ENCODE measurements around the gene PRKN.

Gene PRKN

GRCh38 chr6:161342039-161342438, 1385.5 kb downstream of the PRKN start:
- H3K9ac ChIP-seq (ENCODE audit: low read length): no peak overlapping the region
- no peak overlapping the region for H3K27ac ChIP-seq (ENCODE audit: low read depth, low read length, poor library complexity, severe bottlenecking)
- no peak overlapping the region for H3K4me2 ChIP-seq (ENCODE audit: low read length)
- H3K4me1 ChIP-seq (ENCODE audit: insufficient read depth, low read length, severe bottlenecking): no peaks in the 10 kb centered on the region
- no peaks in the 10 kb centered on the region for H3K9me3 ChIP-seq (ENCODE audit: low read length)
- no peaks in the 10 kb centered on the region for H3F3A ChIP-seq (ENCODE audit: insufficient read depth, low read length)
- H3K27me3 ChIP-seq (ENCODE audit: insufficient read depth, low read length): no peaks in the 10 kb centered on the region
- H3K36me3 ChIP-seq (ENCODE audit: insufficient read depth, low read length): no peaks in the 10 kb centered on the region
- no peaks in the 10 kb centered on the region for H3K9me2 ChIP-seq (ENCODE audit: low read depth, low read length)
- H2AFZ ChIP-seq (ENCODE audit: low read length): no peak overlapping the region
- no peaks in the 10 kb centered on the region for H4K20me1 ChIP-seq (ENCODE audit: insufficient read depth, low read length)
- no peak for TF ChIP-seq EZH2 (IDR thresholded peaks at IDR 0.05; ENCODE audit: borderline replicate concordance, low read length)
- TF ChIP-seq, protein P1, sequence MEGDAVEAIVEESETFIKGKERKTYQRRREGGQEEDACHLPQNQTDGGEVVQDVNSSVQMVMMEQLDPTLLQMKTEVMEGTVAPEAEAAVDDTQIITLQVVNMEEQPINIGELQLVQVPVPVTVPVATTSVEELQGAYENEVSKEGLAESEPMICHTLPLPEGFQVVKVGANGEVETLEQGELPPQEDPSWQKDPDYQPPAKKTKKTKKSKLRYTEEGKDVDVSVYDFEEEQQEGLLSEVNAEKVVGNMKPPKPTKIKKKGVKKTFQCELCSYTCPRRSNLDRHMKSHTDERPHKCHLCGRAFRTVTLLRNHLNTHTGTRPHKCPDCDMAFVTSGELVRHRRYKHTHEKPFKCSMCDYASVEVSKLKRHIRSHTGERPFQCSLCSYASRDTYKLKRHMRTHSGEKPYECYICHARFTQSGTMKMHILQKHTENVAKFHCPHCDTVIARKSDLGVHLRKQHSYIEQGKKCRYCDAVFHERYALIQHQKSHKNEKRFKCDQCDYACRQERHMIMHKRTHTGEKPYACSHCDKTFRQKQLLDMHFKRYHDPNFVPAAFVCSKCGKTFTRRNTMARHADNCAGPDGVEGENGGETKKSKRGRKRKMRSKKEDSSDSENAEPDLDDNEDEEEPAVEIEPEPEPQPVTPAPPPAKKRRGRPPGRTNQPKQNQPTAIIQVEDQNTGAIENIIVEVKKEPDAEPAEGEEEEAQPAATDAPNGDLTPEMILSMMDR (IDR thresholded peaks at IDR 0.05; ENCODE audit: low read length): no peak
- H3K79me2 ChIP-seq (ENCODE audit: insufficient read depth, low read length): no peaks in the 10 kb centered on the region
- H3K4me3 ChIP-seq (ENCODE audit: low read depth, low read length, poor library complexity, severe bottlenecking): no peak overlapping the region

GRCh38 chr6:161341638-161342037, 1385.9 kb downstream of the PRKN start:
- no peak overlapping the region for H3K27ac ChIP-seq (ENCODE audit: low read depth, low read length, poor library complexity, severe bottlenecking)
- no peak overlapping the region for H2AFZ ChIP-seq (ENCODE audit: low read length)
- H3K36me3 ChIP-seq (ENCODE audit: insufficient read depth, low read length): no peaks in the 10 kb centered on the region
- no peak overlapping the region for H3K4me2 ChIP-seq (ENCODE audit: low read length)
- no peaks in the 10 kb centered on the region for H3F3A ChIP-seq (ENCODE audit: insufficient read depth, low read length)
- no peaks in the 10 kb centered on the region for H3K27me3 ChIP-seq (ENCODE audit: insufficient read depth, low read length)
- H3K9me2 ChIP-seq (ENCODE audit: low read depth, low read length): no peaks in the 10 kb centered on the region
- H4K20me1 ChIP-seq (ENCODE audit: insufficient read depth, low read length): no peaks in the 10 kb centered on the region
- H3K4me3 ChIP-seq (ENCODE audit: low read depth, low read length, poor library complexity, severe bottlenecking): no peak overlapping the region
- H3K4me1 ChIP-seq (ENCODE audit: insufficient read depth, low read length, severe bottlenecking): no peaks in the 10 kb centered on the region
- no peak for TF ChIP-seq EZH2 (IDR thresholded peaks at IDR 0.05; ENCODE audit: borderline replicate concordance, low read length)
- TF ChIP-seq, protein P1 (IDR thresholded peaks at IDR 0.05; ENCODE audit: low read length): no peak
- no peaks in the 10 kb centered on the region for H3K79me2 ChIP-seq (ENCODE audit: insufficient read depth, low read length)
- no peak overlapping the region for H3K9ac ChIP-seq (ENCODE audit: low read length)
- H3K9me3 ChIP-seq (ENCODE audit: low read length): no peaks in the 10 kb centered on the region

DNA sequence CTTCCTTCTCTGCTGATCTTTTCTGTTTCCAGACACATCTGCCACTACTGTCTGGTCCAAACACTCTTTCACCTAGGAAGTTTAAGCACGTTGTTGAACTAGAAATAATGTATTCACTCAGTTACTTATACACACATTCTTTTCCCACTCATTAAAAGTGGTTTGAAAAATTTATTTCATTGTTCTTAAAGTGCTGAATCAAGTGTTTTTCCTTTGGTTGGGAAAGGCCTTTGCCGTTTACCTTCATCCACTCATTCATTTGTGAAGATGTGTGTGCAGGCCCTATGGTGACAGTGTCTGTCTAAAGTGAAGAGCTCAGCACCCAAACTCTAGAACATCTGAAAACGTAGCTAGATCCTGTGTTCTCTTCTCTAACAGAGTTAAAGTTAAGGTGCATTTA, 1389.6 kb downstream of the PRKN start:
- Histone ChIP-seq H3K4me2 (ENCODE audit: low read length) (no peak overlapping the region), H3K9me3 (ENCODE audit: low read length) (no peaks in the 10 kb centered on the region), H3K79me2 (ENCODE audit: insufficient read depth, low read length) (no peaks in the 10 kb centered on the region), H3K9me2 (ENCODE audit: low read depth, low read length) (0 out of 2 replicates have a peak, but pooled peaks cover 2% of the 10 kb centered on the region), H4K20me1 (ENCODE audit: insufficient read depth, low read length) (no peaks in the 10 kb centered on the region), H3K27ac (ENCODE audit: low read depth, low read length, poor library complexity, severe bottlenecking) (no peak overlapping the region), H3F3A (ENCODE audit: insufficient read depth, low read length) (no peaks in the 10 kb centered on the region), H3K4me1 (ENCODE audit: insufficient read depth, low read length, severe bottlenecking) (no peaks in the 10 kb centered on the region), H3K4me3 (ENCODE audit: low read depth, low read length, poor library complexity, severe bottlenecking) (no peak overlapping the region), H3K36me3 (ENCODE audit: insufficient read depth, low read length) (no peaks in the 10 kb centered on the region), H3K27me3 (ENCODE audit: insufficient read depth, low read length) (no peaks in the 10 kb centered on the region), H3K9ac (ENCODE audit: low read length) (no peak overlapping the region), H2AFZ (ENCODE audit: low read length) (no peak overlapping the region)
- no peak for TF ChIP-seq EZH2 (IDR thresholded peaks at IDR 0.05; ENCODE audit: borderline replicate concordance, low read length)
- TF ChIP-seq, protein P1 (IDR thresholded peaks at IDR 0.05; ENCODE audit: low read length): no peak

All from OCI-LY1 (cell line).